Measurements from ENCODE around the gene PRLR.
A peak's percentile ranks its signal among the peaks of the same experiment; 100 is the strongest.

The PRLR gene

GRCh38 chr5:35233121-35233520 is 2.8 kb upstream of the PRLR start:
- in situ Hi-C loops (cut with HindIII; ENCODE audit: low pct_ligation_motif_present, low sequenced_read_pairs), result no loop called here

GRCh38 chr5:35232124-35232523 is 1.8 kb upstream of the PRLR start:
- in situ Hi-C loops (cut with HindIII; ENCODE audit: low pct_ligation_motif_present, low sequenced_read_pairs), result no loop called here
- DNase-seq, result no peak
- Histone ChIP-seq H3K4me3 (ENCODE audit: low read depth, low read length) (no peak overlapping the region), H3K36me3 (replicated peaks) (no peaks in the 10 kb centered on the region), H3K27me3 (replicated peaks) (peaks cover 35% of the 10 kb centered on the region), H3K27ac (no peak overlapping the region)
- no peak for TF ChIP-seq CTCF (IDR thresholded peaks at IDR 0.05; ENCODE audit: low read depth, low read length, missing control alignments)

More at GRCh38 chr5:35233121-35233520, 2.8 kb upstream of the PRLR start:
- Histone ChIP-seq H3K27me3 (replicated peaks) (peaks cover 27% of the 10 kb centered on the region), H3K4me3 (ENCODE audit: low read depth, low read length) (no peak overlapping the region), H3K27ac (no peak overlapping the region), H3K36me3 (replicated peaks) (no peaks in the 10 kb centered on the region)
- TF ChIP-seq CTCF (IDR thresholded peaks at IDR 0.05; ENCODE audit: low read depth, low read length, missing control alignments), result no peak
- DNase-seq, result no peak

GRCh38 chr5:35229076-35230037 is 930 bp downstream of the PRLR start:
- Histone ChIP-seq H3K27ac (no peak overlapping the region), H3K4me3 (ENCODE audit: low read depth, low read length) (peak overlapping the region; percentile 24), H3K36me3 (replicated peaks) (no peaks in the 10 kb centered on the region), H3K27me3 (replicated peaks) (peaks cover 45% of the 10 kb centered on the region)
- no peak for DNase-seq
- in situ Hi-C loops (cut with HindIII; ENCODE audit: low pct_ligation_motif_present, low sequenced_read_pairs), result no loop called here
- peak; percentile 7 for TF ChIP-seq CTCF (IDR thresholded peaks at IDR 0.05; ENCODE audit: low read depth, low read length, missing control alignments)

- no peak for DNase-seq
- H3K27me3 ChIP-seq (replicated peaks), result peaks cover 49% of the 10 kb centered on the region
- no peak overlapping the region for H3K4me3 ChIP-seq (ENCODE audit: low read depth, low read length)
- no peaks in the 10 kb centered on the region for H3K36me3 ChIP-seq (replicated peaks)
- H3K27ac ChIP-seq, result no peak overlapping the region
- no peak for TF ChIP-seq CTCF (IDR thresholded peaks at IDR 0.05; ENCODE audit: low read depth, low read length, missing control alignments)
- in situ Hi-C loops (cut with HindIII; ENCODE audit: low pct_ligation_motif_present, low sequenced_read_pairs), result no loop called here
These were observed 2.0 kb downstream of the PRLR start for GRCh38 chr5:35228310-35228709.

DNA sequence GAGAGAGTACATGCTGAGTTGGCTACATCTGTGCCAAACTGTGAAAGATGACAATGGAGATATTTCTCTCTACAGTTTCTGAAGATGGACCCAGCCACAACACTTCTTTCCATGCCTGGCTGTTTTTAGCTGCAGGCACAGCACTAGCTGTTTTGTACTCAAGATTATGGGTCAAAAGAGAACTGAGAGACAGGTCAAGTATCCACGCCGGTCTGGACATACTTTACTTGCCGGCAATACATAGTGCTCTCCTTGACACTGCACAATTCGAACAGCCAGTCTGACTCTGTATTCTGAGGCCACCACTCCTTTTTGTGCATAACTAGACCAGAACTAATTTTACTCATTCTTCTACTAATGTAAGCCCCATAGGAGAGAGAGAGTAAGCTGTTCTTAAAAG is 2.6 kb downstream of the PRLR start:
- in situ Hi-C loops (cut with HindIII; ENCODE audit: low pct_ligation_motif_present, low sequenced_read_pairs), result no loop called here
- Histone ChIP-seq H3K27me3 (replicated peaks) (peaks cover 49% of the 10 kb centered on the region), H3K4me3 (ENCODE audit: low read depth, low read length) (no peak overlapping the region), H3K36me3 (replicated peaks) (no peaks in the 10 kb centered on the region), H3K27ac (no peak overlapping the region)
- no peak for DNase-seq
- no peak for TF ChIP-seq CTCF (IDR thresholded peaks at IDR 0.05; ENCODE audit: low read depth, low read length, missing control alignments)
